Measurements from ENCODE around the gene ZNF579.

DNA sequence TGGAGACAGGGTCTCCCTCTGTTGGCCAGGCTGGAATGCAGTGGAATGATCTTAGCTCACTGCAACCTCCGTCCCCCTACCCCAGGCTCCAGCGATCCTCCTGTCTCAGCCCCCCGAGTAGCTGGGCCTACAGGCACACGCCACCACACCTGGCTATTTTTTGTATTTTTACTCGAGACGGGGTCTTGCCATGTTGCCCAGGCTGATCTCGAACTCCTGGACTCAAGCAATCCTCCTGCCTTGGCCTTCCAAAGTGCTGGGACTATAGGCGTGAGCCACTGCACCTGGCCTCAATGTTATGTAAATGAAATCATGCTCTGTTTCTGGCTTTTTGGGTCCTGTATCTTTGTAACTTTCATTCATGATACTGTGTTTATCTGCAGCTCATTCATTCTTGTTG, 8.1 kb upstream of the ZNF579 start:
- TF ChIP-seq, protein P1, sequence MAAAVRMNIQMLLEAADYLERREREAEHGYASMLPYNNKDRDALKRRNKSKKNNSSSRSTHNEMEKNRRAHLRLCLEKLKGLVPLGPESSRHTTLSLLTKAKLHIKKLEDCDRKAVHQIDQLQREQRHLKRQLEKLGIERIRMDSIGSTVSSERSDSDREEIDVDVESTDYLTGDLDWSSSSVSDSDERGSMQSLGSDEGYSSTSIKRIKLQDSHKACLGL (CRISPR knock-in tag; IDR thresholded peaks at IDR 0.05), result no peak
- TF ChIP-seq EP300 (IDR thresholded peaks at IDR 0.05; ENCODE audit: low read depth in 2 of 2, low read length in 2 of 2) (no peak), EP300 (CRISPR knock-in tag; IDR thresholded peaks at IDR 0.05; ENCODE audit: borderline replicate concordance) (no peak), TCF7 (IDR thresholded peaks at IDR 0.05; ENCODE audit: low read depth) (no peak), KLF16 (CRISPR knock-in tag; IDR thresholded peaks at IDR 0.05) (no peak), MYNN (CRISPR knock-in tag; IDR thresholded peaks at IDR 0.05; ENCODE audit: low read depth) (no peak)
- TF ChIP-seq, protein P2, sequence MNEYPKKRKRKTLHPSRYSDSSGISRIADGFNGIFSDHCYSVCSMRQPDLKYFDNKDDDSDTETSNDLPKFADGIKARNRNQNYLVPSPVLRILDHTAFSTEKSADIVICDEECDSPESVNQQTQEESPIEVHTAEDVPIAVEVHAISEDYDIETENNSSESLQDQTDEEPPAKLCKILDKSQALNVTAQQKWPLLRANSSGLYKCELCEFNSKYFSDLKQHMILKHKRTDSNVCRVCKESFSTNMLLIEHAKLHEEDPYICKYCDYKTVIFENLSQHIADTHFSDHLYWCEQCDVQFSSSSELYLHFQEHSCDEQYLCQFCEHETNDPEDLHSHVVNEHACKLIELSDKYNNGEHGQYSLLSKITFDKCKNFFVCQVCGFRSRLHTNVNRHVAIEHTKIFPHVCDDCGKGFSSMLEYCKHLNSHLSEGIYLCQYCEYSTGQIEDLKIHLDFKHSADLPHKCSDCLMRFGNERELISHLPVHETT (CRISPR knock-in tag; conservative IDR thresholded peaks at IDR 0.05), result no peak
- TF ChIP-seq, protein P3, sequence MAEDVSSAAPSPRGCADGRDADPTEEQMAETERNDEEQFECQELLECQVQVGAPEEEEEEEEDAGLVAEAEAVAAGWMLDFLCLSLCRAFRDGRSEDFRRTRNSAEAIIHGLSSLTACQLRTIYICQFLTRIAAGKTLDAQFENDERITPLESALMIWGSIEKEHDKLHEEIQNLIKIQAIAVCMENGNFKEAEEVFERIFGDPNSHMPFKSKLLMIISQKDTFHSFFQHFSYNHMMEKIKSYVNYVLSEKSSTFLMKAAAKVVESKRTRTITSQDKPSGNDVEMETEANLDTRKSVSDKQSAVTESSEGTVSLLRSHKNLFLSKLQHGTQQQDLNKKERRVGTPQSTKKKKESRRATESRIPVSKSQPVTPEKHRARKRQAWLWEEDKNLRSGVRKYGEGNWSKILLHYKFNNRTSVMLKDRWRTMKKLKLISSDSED (CRISPR knock-in tag; IDR thresholded peaks at IDR 0.05), result no peak
- TF ChIP-seq, protein P4, sequence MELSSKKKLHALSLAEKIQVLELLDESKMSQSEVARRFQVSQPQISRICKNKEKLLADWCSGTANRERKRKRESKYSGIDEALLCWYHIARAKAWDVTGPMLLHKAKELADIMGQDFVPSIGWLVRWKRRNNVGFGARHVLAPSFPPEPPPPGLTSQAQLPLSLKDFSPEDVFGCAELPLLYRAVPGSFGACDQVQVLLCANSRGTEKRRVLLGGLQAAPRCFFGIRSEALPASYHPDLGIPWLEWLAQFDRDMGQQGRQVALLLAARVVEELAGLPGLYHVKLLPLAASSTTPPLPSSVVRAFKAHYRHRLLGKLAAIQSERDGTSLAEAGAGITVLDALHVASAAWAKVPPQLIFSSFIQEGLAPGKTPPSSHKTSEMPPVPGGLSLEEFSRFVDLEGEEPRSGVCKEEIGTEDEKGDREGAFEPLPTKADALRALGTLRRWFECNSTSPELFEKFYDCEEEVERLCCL (CRISPR knock-in tag; IDR thresholded peaks at IDR 0.05; ENCODE audit: borderline replicate concordance), result no peak
